Stimulated activated CD4-positive, alpha-beta T cell treated with anti-CD3 and anti-CD28 coated beads, Interleukin-4, amount 100 ng/mL, for 1 hour (primary cell): ENCODE measurements around the gene MSH3.

Experiments
- DNase-seq: peaks from one replicate; pipeline ENCODE4 v3.0.0-alpha.2; 2020

The MSH3 gene

DNA sequence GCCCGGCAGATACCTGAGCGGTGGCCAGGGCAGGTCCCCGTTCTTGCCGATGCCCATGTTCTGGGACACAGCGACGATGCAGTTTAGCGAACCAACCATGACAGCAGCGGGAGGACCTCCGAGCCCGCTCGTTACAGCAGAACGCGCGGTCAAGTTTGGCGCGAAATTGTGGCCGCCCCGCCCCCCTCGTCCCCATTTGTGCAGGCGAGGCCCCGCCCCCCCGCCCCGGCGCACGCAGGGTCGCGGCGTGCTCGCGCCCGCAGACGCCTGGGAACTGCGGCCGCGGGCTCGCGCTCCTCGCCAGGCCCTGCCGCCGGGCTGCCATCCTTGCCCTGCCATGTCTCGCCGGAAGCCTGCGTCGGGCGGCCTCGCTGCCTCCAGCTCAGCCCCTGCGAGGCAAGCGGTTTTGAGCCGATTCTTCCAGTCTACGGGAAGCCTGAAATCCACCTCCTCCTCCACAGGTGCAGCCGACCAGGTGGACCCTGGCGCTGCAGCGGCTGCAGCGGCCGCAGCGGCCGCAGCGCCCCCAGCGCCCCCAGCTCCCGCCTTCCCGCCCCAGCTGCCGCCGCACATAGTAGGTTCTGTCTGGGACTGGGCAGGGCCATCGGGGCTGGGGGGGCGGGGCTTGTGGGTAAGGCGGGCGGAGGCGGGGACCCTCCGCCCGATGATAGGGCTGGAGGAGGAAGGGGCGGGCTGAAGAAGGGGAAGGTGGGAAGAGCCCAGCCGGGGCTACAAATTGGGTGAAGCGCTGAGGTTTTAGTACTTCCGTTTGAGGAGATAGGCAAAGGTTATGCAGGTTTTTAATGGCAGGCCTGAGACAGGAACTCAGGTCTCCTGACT is at the start of gene MSH3, which contains the start of gene DHFR:
Gene MSH3 (plus strand): TSS at position 262 of the 840 bp plus-strand sequence. CDS start 76 bp downstream, at position 338.
Gene DHFR (minus strand): TSS at position 593 of the 840 bp plus-strand sequence. CDS start 494 bp downstream, at position 99.
- DNase-seq: peak; percentile 89

GRCh38 chr5:80607343-80607742 is 47.1 kb upstream of the MSH3 start:
- no peak for DNase-seq

DNA sequence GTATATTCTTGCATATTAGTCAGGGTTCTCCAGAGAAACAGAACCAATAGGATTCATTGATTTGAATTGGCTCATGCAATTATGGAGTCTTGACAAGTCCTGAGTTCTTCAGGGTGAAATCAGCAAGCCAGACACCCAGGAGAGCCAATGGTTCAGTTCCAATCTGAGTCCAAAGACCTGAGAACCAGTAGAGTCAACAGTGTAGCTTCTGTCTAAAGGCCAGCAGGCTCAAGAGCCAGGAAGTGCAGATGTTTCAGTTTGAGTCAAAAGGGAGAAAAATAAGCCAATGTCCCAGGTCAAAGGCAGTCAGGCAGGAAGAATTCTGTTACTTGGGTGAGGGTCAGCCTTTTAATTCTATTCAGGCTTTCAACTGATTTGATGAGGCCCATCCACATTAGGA is 46.6 kb upstream of the MSH3 start:
- no peak for DNase-seq

DNA sequence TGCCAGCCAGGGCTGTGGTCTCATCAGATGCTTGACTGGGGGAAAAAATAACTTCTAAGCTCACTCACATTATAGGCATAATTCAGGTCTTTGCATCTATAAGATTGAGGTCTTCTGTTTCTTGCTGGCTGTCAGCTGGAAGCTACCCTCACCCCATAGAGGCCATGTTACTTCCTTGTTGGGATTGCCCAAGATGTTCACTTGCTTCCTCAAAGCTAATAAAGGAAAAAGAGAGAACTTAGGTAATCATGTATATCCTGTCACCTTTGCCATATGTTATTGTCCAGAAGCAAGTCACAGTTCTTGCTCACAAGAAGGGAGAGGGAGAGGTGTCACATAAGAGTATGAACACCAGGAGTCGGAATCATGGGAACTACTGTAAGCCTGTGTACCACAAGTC is 45.7 kb upstream of the MSH3 start:
- no peak for DNase-seq

- DNase-seq: no peak
These were observed 44.8 kb upstream of the MSH3 start for GRCh38 chr5:80609692-80610091.

- DNase-seq: no peak
These were observed 39.1 kb upstream of the MSH3 start for GRCh38 chr5:80615266-80615914.

GRCh38 chr5:80618438-80618837 is 36.0 kb upstream of the MSH3 start:
- DNase-seq: no peak

- DNase-seq: no peak
These were observed 35.4 kb upstream of the MSH3 start for GRCh38 chr5:80619086-80619485.

GRCh38 chr5:80620211-80620610 is 34.2 kb upstream of the MSH3 start:
- no peak for DNase-seq

GRCh38 chr5:80622756-80623155 is 31.7 kb upstream of the MSH3 start:
- no peak for DNase-seq

DNA sequence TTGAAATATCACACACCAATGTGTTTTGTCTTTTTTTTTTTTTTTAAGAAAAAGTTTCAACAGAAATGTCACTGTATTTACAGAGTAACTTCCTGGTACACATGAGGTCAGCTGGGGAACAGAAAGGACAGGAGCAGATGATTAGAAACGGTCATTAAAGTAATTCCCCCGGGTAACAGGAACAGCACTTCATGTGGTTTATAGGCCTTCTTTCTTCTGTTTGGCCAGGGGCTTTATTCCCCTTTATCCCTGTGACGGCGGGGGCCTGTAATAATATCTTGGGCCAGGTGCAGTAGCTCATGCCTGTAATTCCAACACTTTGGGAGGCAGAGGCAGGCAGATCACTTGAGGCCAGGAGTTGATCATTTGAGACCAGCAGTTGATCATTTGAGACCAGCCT is 30.5 kb upstream of the MSH3 start:
- no peak for DNase-seq

GRCh38 chr5:80625230-80625629 is 29.2 kb upstream of the MSH3 start:
- no peak for DNase-seq

GRCh38 chr5:80629281-80629680 is 25.2 kb upstream of the MSH3 start:
- DNase-seq: no peak

DNA sequence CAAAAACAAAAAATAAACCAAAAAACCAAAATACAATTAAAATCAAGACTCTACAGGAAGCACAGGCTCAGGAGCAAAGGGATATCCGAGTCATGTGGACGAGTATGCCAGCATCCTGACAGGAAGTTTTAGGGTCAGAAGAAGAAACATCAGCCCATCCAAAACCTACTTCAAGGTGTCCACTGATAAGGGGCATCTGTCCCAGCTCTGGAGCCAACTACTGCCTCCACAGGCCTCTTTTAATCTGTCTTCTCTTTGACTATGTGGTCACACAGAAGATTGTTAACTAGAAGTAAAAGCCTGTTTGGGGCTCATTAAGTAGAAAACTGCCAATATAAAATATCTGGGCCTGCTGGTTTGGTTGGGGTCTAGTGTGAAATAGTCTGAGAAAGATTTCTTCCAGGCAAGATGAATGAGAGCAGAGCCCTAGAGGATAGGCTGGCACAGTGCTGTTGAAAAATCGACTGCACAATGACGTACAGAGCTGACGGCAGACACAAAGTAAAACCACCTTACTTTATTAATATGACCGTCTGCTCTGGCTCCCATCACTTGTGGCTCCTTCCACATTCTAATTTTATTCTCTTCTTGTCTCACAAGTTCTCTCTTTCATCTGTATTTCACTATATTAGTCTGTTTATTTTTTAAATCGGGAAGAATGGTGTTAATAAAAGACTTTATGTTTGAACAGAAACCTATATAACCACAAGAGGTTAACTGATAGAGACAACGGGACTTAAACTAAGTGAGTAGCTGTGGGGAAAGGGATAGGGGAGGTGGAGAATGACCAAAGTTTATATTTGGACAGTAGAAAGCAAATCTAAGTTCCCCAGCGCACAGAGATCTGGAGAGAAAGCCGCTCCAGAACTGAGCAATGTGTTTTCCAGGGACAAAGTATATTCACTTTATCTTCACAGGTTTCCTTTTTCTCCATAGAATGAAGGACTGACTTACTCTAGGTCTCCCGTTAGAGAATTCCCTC is 22.9 kb upstream of the MSH3 start:
- no peak for DNase-seq

- no peak for DNase-seq
These were observed 21.8 kb upstream of the MSH3 start for GRCh38 chr5:80632700-80633099.

- no peak for DNase-seq
These were observed 20.3 kb upstream of the MSH3 start for GRCh38 chr5:80634193-80634592.

DNA sequence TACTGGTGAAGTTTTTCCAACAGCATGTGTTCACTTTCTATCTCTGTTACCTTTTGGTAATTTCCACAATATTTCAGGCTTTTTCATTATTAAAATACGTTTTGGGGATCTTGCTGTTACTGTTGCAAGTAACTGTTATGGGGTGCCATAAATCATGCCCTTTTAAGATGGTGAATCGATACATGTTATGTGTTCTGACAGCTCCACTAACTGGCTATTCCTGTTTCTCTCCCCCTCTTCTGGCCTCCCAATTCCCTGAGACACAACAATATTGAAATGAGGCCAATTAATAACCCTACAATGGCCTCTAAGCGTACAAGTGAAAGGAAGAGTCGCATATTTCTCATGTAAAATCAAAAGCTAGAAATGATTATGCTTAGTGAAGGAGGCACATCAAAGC is 13.1 kb upstream of the MSH3 start:
- DNase-seq: no peak

GRCh38 chr5:80644900-80645299 is 9.6 kb upstream of the MSH3 start:
- no peak for DNase-seq

- no peak for DNase-seq
These were observed 7.5 kb upstream of the MSH3 start for GRCh38 chr5:80646926-80647325.

DNA sequence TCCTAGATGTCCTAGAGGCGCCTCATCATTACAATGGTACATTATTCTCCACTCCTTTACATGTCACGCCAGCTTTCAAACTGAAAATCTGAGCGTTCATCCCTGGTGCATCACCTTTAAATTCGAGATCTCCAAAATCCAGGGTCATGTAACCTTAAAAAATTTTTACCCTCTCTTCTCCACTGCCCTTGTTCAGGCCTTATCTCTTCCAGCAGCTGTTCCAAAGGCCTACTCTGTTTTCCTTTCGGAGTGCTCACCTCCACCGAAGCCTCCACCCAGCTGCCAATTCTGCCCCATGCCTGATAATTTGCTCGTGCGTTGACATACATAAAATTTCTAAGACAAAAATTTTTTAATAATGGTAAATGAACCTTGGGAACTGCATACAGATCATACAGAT is 950 bp upstream of the MSH3 start:
- no peak for DNase-seq

GRCh38 chr5:80654054-80654390 is 430 bp upstream of the MSH3 start:
- DNase-seq: no peak

GRCh38 chr5:80655231-80655774 is 851 bp downstream of the MSH3 start:
- no peak for DNase-seq

- no peak for DNase-seq
These were observed 2.0 kb downstream of the MSH3 start for GRCh38 chr5:80656425-80656824.
